Stimulated activated CD8-positive, alpha-beta memory T cell treated with anti-CD3 and anti-CD28 coated beads, Interleukin-4, amount 100 ng/mL, for 24 hours (primary cell): ENCODE results near the gene DIP2C.
A peak's percentile ranks its signal among the peaks of the same experiment; 100 is the strongest.
"Not testable (repeated sequence)": the region's sequence is repeated elsewhere in the genome, so short reads cannot be mapped to it uniquely, and the experiment has no call there.

ENCODE experiments used
- DNase-seq: peaks from one replicate; pipeline ENCODE4 v3.0.0-alpha.2; 2020; ENCODE audit warnings: low read depth

DIP2C gene

GRCh38 chr10:479706-480497 lies 209.6 kb downstream of the DIP2C start:
- not testable (repeated sequence) for DNase-seq

- DNase-seq: no peak
Measured at GRCh38 chr10:478471-479245, 210.8 kb downstream of the DIP2C start.

- DNase-seq: no peak
Measured at GRCh38 chr10:477620-478019, 211.8 kb downstream of the DIP2C start.

- no peak for DNase-seq
Measured at GRCh38 chr10:476455-476780, 213.1 kb downstream of the DIP2C start.

- DNase-seq: no peak
Measured at GRCh38 chr10:475709-476454, 213.6 kb downstream of the DIP2C start.

GRCh38 chr10:474946-475345 lies 214.5 kb downstream of the DIP2C start:
- no peak for DNase-seq

GRCh38 chr10:474406-474805 lies 215.1 kb downstream of the DIP2C start:
- DNase-seq: no peak

GRCh38 chr10:472241-472910 lies 217.1 kb downstream of the DIP2C start:
- DNase-seq: no peak

GRCh38 chr10:470339-471003 lies 219.0 kb downstream of the DIP2C start:
- no peak for DNase-seq

GRCh38 chr10:469947-470338 lies 219.5 kb downstream of the DIP2C start:
- no peak for DNase-seq

- DNase-seq: no peak
Measured at GRCh38 chr10:459743-460142, 229.7 kb downstream of the DIP2C start.

GRCh38 chr10:458421-458851 lies 231.0 kb downstream of the DIP2C start:
- no peak for DNase-seq

- no peak for DNase-seq
Measured at GRCh38 chr10:456486-456885, 233.0 kb downstream of the DIP2C start.

- DNase-seq: no peak
Measured at GRCh38 chr10:454860-455259, 234.6 kb downstream of the DIP2C start.

- DNase-seq: no peak
Measured at GRCh38 chr10:453647-454046, 235.8 kb downstream of the DIP2C start.

- DNase-seq: no peak
Measured at GRCh38 chr10:452512-453426, 236.7 kb downstream of the DIP2C start.

GRCh38 chr10:451856-452255 lies 237.6 kb downstream of the DIP2C start:
- DNase-seq: no peak

- DNase-seq: peak; percentile 22
Measured at GRCh38 chr10:451021-451471, 238.4 kb downstream of the DIP2C start.

GRCh38 chr10:450463-450862 lies 239.0 kb downstream of the DIP2C start:
- no peak for DNase-seq

GRCh38 chr10:449331-449730 lies 240.1 kb downstream of the DIP2C start:
- not testable (repeated sequence) for DNase-seq
